ENCODE measurements around the gene THOC1.
A peak's percentile ranks its signal among the peaks of the same experiment; 100 is the strongest.

Gene THOC1

GRCh38 chr18:285817-286216 lies 18.0 kb upstream of the THOC1 start:
- H3K27me3 ChIP-seq (ENCODE audit: control insufficient read depth in 1 of 2, insufficient read depth in 2 of 2, low read length in 2 of 2) = no peaks in the 10 kb centered on the region
- no peaks in the 10 kb centered on the region for H3K4me1 ChIP-seq (ENCODE audit: control insufficient read depth in 1 of 2, insufficient read depth in 2 of 2, low read length in 2 of 2)
- H3K9me3 ChIP-seq (ENCODE audit: control insufficient read depth in 1 of 2, low read length in 2 of 2) = no peaks in the 10 kb centered on the region
- H3K36me3 ChIP-seq (ENCODE audit: control insufficient read depth in 1 of 2, insufficient read depth in 2 of 2, low read length in 2 of 2) = no peaks in the 10 kb centered on the region
- no peak overlapping the region for H3K27ac ChIP-seq (ENCODE audit: low read depth, low read length)
- no peak overlapping the region for H3K9ac ChIP-seq (ENCODE audit: low read depth in 1 of 2, low read length in 2 of 2)
- H3K4me3 ChIP-seq (ENCODE audit: low read depth in 1 of 2, low read length in 2 of 2) = no peak overlapping the region

GRCh38 chr18:275486-275885 lies 7.6 kb upstream of the THOC1 start:
- H3K27me3 ChIP-seq (ENCODE audit: control insufficient read depth in 1 of 2, insufficient read depth in 2 of 2, low read length in 2 of 2) = no peaks in the 10 kb centered on the region
- H3K36me3 ChIP-seq (ENCODE audit: control insufficient read depth in 1 of 2, insufficient read depth in 2 of 2, low read length in 2 of 2) = no peaks in the 10 kb centered on the region
- no peaks in the 10 kb centered on the region for H3K9me3 ChIP-seq (ENCODE audit: control insufficient read depth in 1 of 2, low read length in 2 of 2)
- no peak overlapping the region for H3K9ac ChIP-seq (ENCODE audit: low read depth in 1 of 2, low read length in 2 of 2)
- no peak overlapping the region for H3K27ac ChIP-seq (ENCODE audit: low read depth, low read length)
- H3K4me3 ChIP-seq (ENCODE audit: low read depth in 1 of 2, low read length in 2 of 2) = no peak overlapping the region
- no peaks in the 10 kb centered on the region for H3K4me1 ChIP-seq (ENCODE audit: control insufficient read depth in 1 of 2, insufficient read depth in 2 of 2, low read length in 2 of 2)

GRCh38 chr18:274313-274712 lies 6.5 kb upstream of the THOC1 start:
- H3K9ac ChIP-seq (ENCODE audit: low read depth in 1 of 2, low read length in 2 of 2) = no peak overlapping the region
- H3K36me3 ChIP-seq (ENCODE audit: control insufficient read depth in 1 of 2, insufficient read depth in 2 of 2, low read length in 2 of 2) = no peaks in the 10 kb centered on the region
- no peaks in the 10 kb centered on the region for H3K9me3 ChIP-seq (ENCODE audit: control insufficient read depth in 1 of 2, low read length in 2 of 2)
- no peak overlapping the region for H3K4me3 ChIP-seq (ENCODE audit: low read depth in 1 of 2, low read length in 2 of 2)
- H3K4me1 ChIP-seq (ENCODE audit: control insufficient read depth in 1 of 2, insufficient read depth in 2 of 2, low read length in 2 of 2) = no peaks in the 10 kb centered on the region
- H3K27ac ChIP-seq (ENCODE audit: low read depth, low read length) = no peak overlapping the region
- no peaks in the 10 kb centered on the region for H3K27me3 ChIP-seq (ENCODE audit: control insufficient read depth in 1 of 2, insufficient read depth in 2 of 2, low read length in 2 of 2)

DNA sequence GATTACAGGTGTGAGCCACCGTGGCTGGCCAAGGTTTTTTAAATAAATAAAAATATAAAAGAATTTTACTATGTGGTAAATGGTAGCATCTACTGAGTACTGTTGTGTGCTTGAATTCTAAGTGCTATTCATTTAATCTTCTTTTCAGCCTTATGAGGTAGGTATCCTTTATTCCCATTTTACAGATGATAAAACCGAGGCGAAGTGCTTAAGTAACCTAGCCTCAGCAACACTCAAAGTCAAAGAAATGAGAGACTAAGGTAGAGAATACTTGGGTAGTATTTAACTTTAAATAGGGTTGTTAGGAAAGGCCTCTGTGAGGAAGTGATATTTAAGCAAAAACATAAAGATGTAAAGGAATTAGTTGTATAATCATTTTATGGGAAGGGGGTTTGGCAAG lies 5.7 kb upstream of the THOC1 start:
- H3K27ac ChIP-seq (ENCODE audit: low read depth, low read length) = no peak overlapping the region

DNA sequence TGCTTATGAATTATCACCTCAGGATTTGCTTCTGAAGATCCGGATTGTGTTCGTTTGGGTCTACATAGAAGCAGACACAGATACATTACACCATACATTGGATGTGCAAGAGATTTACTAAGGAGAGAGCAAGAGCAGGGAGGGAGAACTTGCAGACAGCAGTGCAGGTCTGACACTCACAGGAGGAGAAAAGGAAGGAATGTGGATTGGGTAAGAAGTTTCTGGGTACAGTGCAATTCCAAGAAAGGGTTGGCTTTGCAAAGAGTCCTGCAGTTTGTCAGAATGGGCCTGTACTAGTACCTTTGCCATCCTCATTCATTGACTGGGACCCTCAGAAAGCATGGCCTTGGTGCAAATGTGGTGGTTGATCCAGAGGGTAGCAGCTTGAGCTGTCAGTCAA lies 4.8 kb upstream of the THOC1 start:
- Histone ChIP-seq H3K27ac (ENCODE audit: low read depth, low read length) (no peak overlapping the region), H3K9ac (ENCODE audit: low read depth in 1 of 2, low read length in 2 of 2) (no peak overlapping the region), H3K27me3 (ENCODE audit: control insufficient read depth in 1 of 2, insufficient read depth in 2 of 2, low read length in 2 of 2) (no peaks in the 10 kb centered on the region), H3K9me3 (ENCODE audit: control insufficient read depth in 1 of 2, low read length in 2 of 2) (no peaks in the 10 kb centered on the region), H3K4me1 (ENCODE audit: control insufficient read depth in 1 of 2, insufficient read depth in 2 of 2, low read length in 2 of 2) (peaks cover 4 to 8% of the 10 kb centered on the region in 2 donors), H3K36me3 (ENCODE audit: control insufficient read depth in 1 of 2, insufficient read depth in 2 of 2, low read length in 2 of 2) (no peaks in the 10 kb centered on the region), H3K4me3 (ENCODE audit: low read depth in 1 of 2, low read length in 2 of 2) (no peak overlapping the region)

More for the DNA sequence above, 5.7 kb upstream of the THOC1 start:
- Histone ChIP-seq H3K4me3 (ENCODE audit: low read depth in 1 of 2, low read length in 2 of 2) (no peak overlapping the region), H3K9me3 (ENCODE audit: control insufficient read depth in 1 of 2, low read length in 2 of 2) (no peaks in the 10 kb centered on the region), H3K4me1 (ENCODE audit: control insufficient read depth in 1 of 2, insufficient read depth in 2 of 2, low read length in 2 of 2) (peaks cover 4 to 7% of the 10 kb centered on the region in 2 donors), H3K9ac (ENCODE audit: low read depth in 1 of 2, low read length in 2 of 2) (no peak overlapping the region), H3K27me3 (ENCODE audit: control insufficient read depth in 1 of 2, insufficient read depth in 2 of 2, low read length in 2 of 2) (no peaks in the 10 kb centered on the region), H3K36me3 (ENCODE audit: control insufficient read depth in 1 of 2, insufficient read depth in 2 of 2, low read length in 2 of 2) (no peaks in the 10 kb centered on the region)

GRCh38 chr18:269480-270095 lies 1.7 kb upstream of the THOC1 start:
- Histone ChIP-seq H3K36me3 (ENCODE audit: control insufficient read depth in 1 of 2, insufficient read depth in 2 of 2, low read length in 2 of 2) (peaks cover 1 to 3% of the 10 kb centered on the region in 2 donors), H3K27me3 (ENCODE audit: control insufficient read depth in 1 of 2, insufficient read depth in 2 of 2, low read length in 2 of 2) (no peaks in the 10 kb centered on the region), H3K4me1 (ENCODE audit: control insufficient read depth in 1 of 2, insufficient read depth in 2 of 2, low read length in 2 of 2) (peaks cover 8 to 14% of the 10 kb centered on the region in 2 donors), H3K27ac (ENCODE audit: low read depth, low read length) (no peak overlapping the region), H3K4me3 (ENCODE audit: low read depth in 1 of 2, low read length in 2 of 2) (peak overlapping the region; percentile 96 to 97), H3K9me3 (ENCODE audit: control insufficient read depth in 1 of 2, low read length in 2 of 2) (no peaks in the 10 kb centered on the region), H3K9ac (ENCODE audit: low read depth in 1 of 2, low read length in 2 of 2) (no peak overlapping the region)

- Histone ChIP-seq H3K27me3 (ENCODE audit: control insufficient read depth in 1 of 2, insufficient read depth in 2 of 2, low read length in 2 of 2) (no peaks in the 10 kb centered on the region), H3K4me1 (ENCODE audit: control insufficient read depth in 1 of 2, insufficient read depth in 2 of 2, low read length in 2 of 2) (peaks cover 8 to 14% of the 10 kb centered on the region in 2 donors), H3K9ac (ENCODE audit: low read depth in 1 of 2, low read length in 2 of 2) (peak overlapping the region; percentile 93 to 95), H3K36me3 (ENCODE audit: control insufficient read depth in 1 of 2, insufficient read depth in 2 of 2, low read length in 2 of 2) (peaks cover 7 to 15% of the 10 kb centered on the region in 2 donors), H3K4me3 (ENCODE audit: low read depth in 1 of 2, low read length in 2 of 2) (peak overlapping the region; percentile 96 to 97), H3K9me3 (ENCODE audit: control insufficient read depth in 1 of 2, low read length in 2 of 2) (no peaks in the 10 kb centered on the region), H3K27ac (ENCODE audit: low read depth, low read length) (peak overlapping the region; percentile 86)
Measured at GRCh38 chr18:267380-267687, 513 bp downstream of the THOC1 start.

DNA sequence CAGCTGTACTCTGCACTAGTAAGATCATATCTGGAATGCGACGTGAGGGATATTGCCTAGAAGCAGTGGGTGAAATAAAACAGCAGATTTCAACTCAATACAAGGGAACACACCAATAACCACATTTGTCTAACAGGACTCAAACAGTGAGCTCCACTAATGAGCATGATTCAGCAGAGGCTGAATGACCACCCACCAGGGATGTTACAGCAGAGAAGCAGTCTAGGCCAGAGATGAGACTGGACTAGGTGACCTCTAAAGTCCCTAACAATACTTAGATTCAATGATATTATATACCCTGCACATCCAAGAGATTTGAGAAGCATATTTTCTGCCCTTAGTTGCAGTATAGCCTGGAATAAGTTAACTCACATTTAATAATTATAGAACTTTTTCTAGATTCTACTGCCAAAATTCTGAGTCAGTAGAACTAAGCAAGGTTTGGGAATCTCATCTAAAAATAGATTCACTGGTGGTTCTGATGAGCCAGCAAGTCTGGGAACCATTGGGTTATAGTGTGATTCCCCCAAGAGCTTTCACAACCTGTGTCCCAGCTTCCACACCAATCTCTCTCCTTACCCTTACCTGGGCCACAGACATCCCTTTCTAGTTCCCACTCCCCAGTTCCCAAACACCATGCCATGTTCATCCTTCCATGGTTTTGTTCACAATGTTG lies 6.3 kb downstream of the THOC1 start:
- Histone ChIP-seq H3K4me3 (ENCODE audit: low read depth in 1 of 2, low read length in 2 of 2) (no peak overlapping the region), H3K36me3 (ENCODE audit: control insufficient read depth in 1 of 2, insufficient read depth in 2 of 2, low read length in 2 of 2) (peaks cover 19 to 53% of the 10 kb centered on the region in 2 donors), H3K9ac (ENCODE audit: low read depth in 1 of 2, low read length in 2 of 2) (no peak overlapping the region), H3K27me3 (ENCODE audit: control insufficient read depth in 1 of 2, insufficient read depth in 2 of 2, low read length in 2 of 2) (no peaks in the 10 kb centered on the region), H3K9me3 (ENCODE audit: control insufficient read depth in 1 of 2, low read length in 2 of 2) (no peaks in the 10 kb centered on the region), H3K27ac (ENCODE audit: low read depth, low read length) (no peak overlapping the region), H3K4me1 (ENCODE audit: control insufficient read depth in 1 of 2, insufficient read depth in 2 of 2, low read length in 2 of 2) (no peaks in the 10 kb centered on the region)

GRCh38 chr18:260547-260946 lies 7.3 kb downstream of the THOC1 start:
- Histone ChIP-seq H3K36me3 (ENCODE audit: control insufficient read depth in 1 of 2, insufficient read depth in 2 of 2, low read length in 2 of 2) (peaks cover 24 to 63% of the 10 kb centered on the region in 2 donors), H3K9ac (ENCODE audit: low read depth in 1 of 2, low read length in 2 of 2) (no peak overlapping the region), H3K4me3 (ENCODE audit: low read depth in 1 of 2, low read length in 2 of 2) (no peak overlapping the region)

GRCh38 chr18:255171-255570 lies 12.7 kb downstream of the THOC1 start:
- no peak overlapping the region for H3K9ac ChIP-seq (ENCODE audit: low read depth in 1 of 2, low read length in 2 of 2)
- no peak overlapping the region for H3K27ac ChIP-seq (ENCODE audit: low read depth, low read length)
- H3K27me3 ChIP-seq (ENCODE audit: control insufficient read depth in 1 of 2, insufficient read depth in 2 of 2, low read length in 2 of 2) = no peaks in the 10 kb centered on the region
- H3K4me1 ChIP-seq (ENCODE audit: control insufficient read depth in 1 of 2, insufficient read depth in 2 of 2, low read length in 2 of 2) = no peaks in the 10 kb centered on the region
- H3K9me3 ChIP-seq (ENCODE audit: control insufficient read depth in 1 of 2, low read length in 2 of 2) = no peaks in the 10 kb centered on the region
- peaks cover 30 to 82% of the 10 kb centered on the region in 2 donors for H3K36me3 ChIP-seq (ENCODE audit: control insufficient read depth in 1 of 2, insufficient read depth in 2 of 2, low read length in 2 of 2)
- H3K4me3 ChIP-seq (ENCODE audit: low read depth in 1 of 2, low read length in 2 of 2) = no peak overlapping the region

More at GRCh38 chr18:260547-260946, 7.3 kb downstream of the THOC1 start:
- Histone ChIP-seq H3K4me1 (ENCODE audit: control insufficient read depth in 1 of 2, insufficient read depth in 2 of 2, low read length in 2 of 2) (no peaks in the 10 kb centered on the region), H3K27ac (ENCODE audit: low read depth, low read length) (no peak overlapping the region), H3K9me3 (ENCODE audit: control insufficient read depth in 1 of 2, low read length in 2 of 2) (no peaks in the 10 kb centered on the region), H3K27me3 (ENCODE audit: control insufficient read depth in 1 of 2, insufficient read depth in 2 of 2, low read length in 2 of 2) (no peaks in the 10 kb centered on the region)
